OCI-M2 (cell line): ENCODE measurements around the gene CFAP92.

Source experiments
- DNase-seq: peaks from one replicate; lab custom pipeline; 2025; ENCODE audit not compliant: unreplicated experiment; lab: John Stamatoyannopoulos, UW

Gene CFAP92

GRCh38 chr3:128988286-128988685 lies 5.6 kb downstream of the CFAP92 start:
- no peak for DNase-seq

- no peak for DNase-seq
Observed at GRCh38 chr3:128987302-128988100, 6.4 kb downstream of the CFAP92 start.

GRCh38 chr3:128984596-128984995 lies 9.3 kb downstream of the CFAP92 start:
- DNase-seq, result no peak

- DNase-seq, result no peak
Observed at GRCh38 chr3:128983293-128984069, 10.4 kb downstream of the CFAP92 start.

GRCh38 chr3:128975276-128975675 lies 18.6 kb downstream of the CFAP92 start:
- no peak for DNase-seq

- no peak for DNase-seq
Observed at GRCh38 chr3:128973988-128974564, 19.8 kb downstream of the CFAP92 start.

GRCh38 chr3:128971421-128972100 lies 22.3 kb downstream of the CFAP92 start:
- no peak for DNase-seq

GRCh38 chr3:128970740-128971047 lies 23.2 kb downstream of the CFAP92 start:
- no peak for DNase-seq

GRCh38 chr3:128969993-128970739 lies 23.7 kb downstream of the CFAP92 start:
- DNase-seq, result no peak

GRCh38 chr3:128967748-128968355 lies 26.0 kb downstream of the CFAP92 start:
- no peak for DNase-seq

- no peak for DNase-seq
Observed at GRCh38 chr3:128965818-128966217, 28.1 kb downstream of the CFAP92 start.

GRCh38 chr3:128965280-128965679 lies 28.6 kb downstream of the CFAP92 start:
- DNase-seq, result no peak

GRCh38 chr3:128956440-128956839 lies 37.4 kb downstream of the CFAP92 start:
- no peak for DNase-seq

- no peak for DNase-seq
Observed at GRCh38 chr3:128950223-128950938, 43.5 kb downstream of the CFAP92 start.

- no peak for DNase-seq
Observed at GRCh38 chr3:128949158-128949557, 44.7 kb downstream of the CFAP92 start.

GRCh38 chr3:128946411-128946810 lies 47.5 kb downstream of the CFAP92 start:
- DNase-seq, result no peak

GRCh38 chr3:128945878-128946175 lies 48.0 kb downstream of the CFAP92 start:
- no peak for DNase-seq

GRCh38 chr3:128945041-128945877 lies 48.6 kb downstream of the CFAP92 start:
- DNase-seq, result no peak
